ENCODE measurements around the gene NKX1-1.
"Not testable (repeated sequence)": the region's sequence is repeated elsewhere in the genome, so short reads cannot be mapped to it uniquely, and the experiment has no call there.

The NKX1-1 gene

GRCh38 chr4:1373892-1374705, 32.1 kb downstream of the NKX1-1 start:
- no peak for DNase-seq (ENCODE audit: low read depth)

- DNase-seq (ENCODE audit: low read depth): not testable (repeated sequence)
These were observed 33.7 kb downstream of the NKX1-1 start for GRCh38 chr4:1372576-1372975.

- no peak for DNase-seq (ENCODE audit: low read depth)
These were observed 34.8 kb downstream of the NKX1-1 start for GRCh38 chr4:1371176-1372165.

- no peak for DNase-seq (ENCODE audit: low read depth)
These were observed 35.7 kb downstream of the NKX1-1 start for GRCh38 chr4:1370321-1371124.

- no peak for DNase-seq (ENCODE audit: low read depth)
These were observed 36.7 kb downstream of the NKX1-1 start for GRCh38 chr4:1369479-1370079.

- no peak for DNase-seq (ENCODE audit: low read depth)
These were observed 37.2 kb downstream of the NKX1-1 start for GRCh38 chr4:1369091-1369450.

GRCh38 chr4:1368421-1369090, 37.7 kb downstream of the NKX1-1 start:
- DNase-seq (ENCODE audit: low read depth): no peak

GRCh38 chr4:1367936-1368289, 38.3 kb downstream of the NKX1-1 start:
- DNase-seq (ENCODE audit: low read depth): no peak

- no peak for DNase-seq (ENCODE audit: low read depth)
These were observed 38.9 kb downstream of the NKX1-1 start for GRCh38 chr4:1367230-1367935.

- DNase-seq (ENCODE audit: low read depth): no peak
These were observed 39.6 kb downstream of the NKX1-1 start for GRCh38 chr4:1366371-1367229.

GRCh38 chr4:1365271-1366178, 40.7 kb downstream of the NKX1-1 start:
- no peak for DNase-seq (ENCODE audit: low read depth)

GRCh38 chr4:1364748-1365147, 41.5 kb downstream of the NKX1-1 start:
- no peak for DNase-seq (ENCODE audit: low read depth)

- no peak for DNase-seq (ENCODE audit: low read depth)
These were observed 42.0 kb downstream of the NKX1-1 start for GRCh38 chr4:1364217-1364616.

GRCh38 chr4:1363513-1363912, 42.7 kb downstream of the NKX1-1 start:
- no peak for DNase-seq (ENCODE audit: low read depth)

GRCh38 chr4:1362521-1362920, 43.7 kb downstream of the NKX1-1 start:
- DNase-seq (ENCODE audit: low read depth): no peak

GRCh38 chr4:1362046-1362445, 44.2 kb downstream of the NKX1-1 start:
- DNase-seq (ENCODE audit: low read depth): no peak

GRCh38 chr4:1361431-1361830, 44.8 kb downstream of the NKX1-1 start:
- DNase-seq (ENCODE audit: low read depth): no peak

- DNase-seq (ENCODE audit: low read depth): no peak
These were observed 45.6 kb downstream of the NKX1-1 start for GRCh38 chr4:1360423-1361283.

All from activated T-cell treated with anti-CD3 and anti-CD28 coated beads for 24 hours (primary cell).